Measurements from ENCODE around the gene ALOX15.

The ALOX15 gene

GRCh38 chr17:4675791-4676190 is 34.3 kb upstream of the ALOX15 start:
- peaks cover 86% of the 10 kb centered on the region for H3K36me3 ChIP-seq (ENCODE audit: control insufficient read depth, low read length)

DNA sequence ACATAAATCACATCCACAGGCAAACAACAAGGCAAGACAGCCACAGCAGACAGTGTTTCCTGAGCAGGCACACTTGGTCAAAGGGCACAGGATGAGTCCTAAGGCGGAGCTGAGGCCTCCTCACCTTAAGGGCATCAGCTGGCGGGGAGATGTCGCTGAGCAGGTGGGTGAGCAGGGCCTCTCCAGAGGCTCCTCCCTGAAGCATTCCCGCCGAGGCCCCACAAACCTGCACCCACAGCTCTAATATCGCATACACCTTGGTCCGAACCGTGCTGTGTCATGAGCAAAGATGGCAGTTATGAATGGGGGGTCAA is 33.2 kb upstream of the ALOX15 start:
- Histone ChIP-seq H3K36me3 (ENCODE audit: control insufficient read depth, low read length) (peaks cover 86% of the 10 kb centered on the region), H3K79me2 (ENCODE audit: control insufficient read depth, low read length) (no peaks in the 10 kb centered on the region), H3K4me2 (ENCODE audit: low read length) (no peak overlapping the region), H3K27me3 (ENCODE audit: control insufficient read depth, low read length) (no peaks in the 10 kb centered on the region), H3K9me3 (ENCODE audit: control insufficient read depth, insufficient read depth, low read length) (no peaks in the 10 kb centered on the region), H3K9me2 (replicated peaks; ENCODE audit: control insufficient read depth, low read length) (no peaks in the 10 kb centered on the region), H3F3A (ENCODE audit: control insufficient read depth, insufficient read depth) (peaks cover 5% of the 10 kb centered on the region; the same call in 1 of the 2 replicates), H3K4me3 (ENCODE audit: low read length) (no peak overlapping the region), H3K27ac (ENCODE audit: low read depth, low read length) (no peak overlapping the region), H4K20me1 (ENCODE audit: control insufficient read depth, insufficient read depth, low read depth, low read length) (no peaks in the 10 kb centered on the region), H3K4me1 (ENCODE audit: control insufficient read depth, low read length) (no peaks in the 10 kb centered on the region)
- TF ChIP-seq, protein P1, sequence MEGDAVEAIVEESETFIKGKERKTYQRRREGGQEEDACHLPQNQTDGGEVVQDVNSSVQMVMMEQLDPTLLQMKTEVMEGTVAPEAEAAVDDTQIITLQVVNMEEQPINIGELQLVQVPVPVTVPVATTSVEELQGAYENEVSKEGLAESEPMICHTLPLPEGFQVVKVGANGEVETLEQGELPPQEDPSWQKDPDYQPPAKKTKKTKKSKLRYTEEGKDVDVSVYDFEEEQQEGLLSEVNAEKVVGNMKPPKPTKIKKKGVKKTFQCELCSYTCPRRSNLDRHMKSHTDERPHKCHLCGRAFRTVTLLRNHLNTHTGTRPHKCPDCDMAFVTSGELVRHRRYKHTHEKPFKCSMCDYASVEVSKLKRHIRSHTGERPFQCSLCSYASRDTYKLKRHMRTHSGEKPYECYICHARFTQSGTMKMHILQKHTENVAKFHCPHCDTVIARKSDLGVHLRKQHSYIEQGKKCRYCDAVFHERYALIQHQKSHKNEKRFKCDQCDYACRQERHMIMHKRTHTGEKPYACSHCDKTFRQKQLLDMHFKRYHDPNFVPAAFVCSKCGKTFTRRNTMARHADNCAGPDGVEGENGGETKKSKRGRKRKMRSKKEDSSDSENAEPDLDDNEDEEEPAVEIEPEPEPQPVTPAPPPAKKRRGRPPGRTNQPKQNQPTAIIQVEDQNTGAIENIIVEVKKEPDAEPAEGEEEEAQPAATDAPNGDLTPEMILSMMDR (IDR thresholded peaks at IDR 0.05; ENCODE audit: low read depth, low read length, poor library complexity, severe bottlenecking): no peak
- no peak for TF ChIP-seq EZH2phosphoT487 (IDR thresholded peaks at IDR 0.05; ENCODE audit: borderline replicate concordance, low read length)

More at GRCh38 chr17:4675791-4676190, 34.3 kb upstream of the ALOX15 start:
- Histone ChIP-seq H3K9me3 (ENCODE audit: control insufficient read depth, insufficient read depth, low read length) (no peaks in the 10 kb centered on the region), H3K79me2 (ENCODE audit: control insufficient read depth, low read length) (no peaks in the 10 kb centered on the region), H3K4me1 (ENCODE audit: control insufficient read depth, low read length) (no peaks in the 10 kb centered on the region), H3K4me3 (ENCODE audit: low read length) (no peak overlapping the region), H3K27ac (ENCODE audit: low read depth, low read length) (no peak overlapping the region), H3K27me3 (ENCODE audit: control insufficient read depth, low read length) (no peaks in the 10 kb centered on the region), H4K20me1 (ENCODE audit: control insufficient read depth, insufficient read depth, low read depth, low read length) (no peaks in the 10 kb centered on the region), H3F3A (ENCODE audit: control insufficient read depth, insufficient read depth) (no peaks in the 10 kb centered on the region), H3K9me2 (replicated peaks; ENCODE audit: control insufficient read depth, low read length) (no peaks in the 10 kb centered on the region), H3K4me2 (ENCODE audit: low read length) (no peak overlapping the region)
- no peak for TF ChIP-seq EZH2phosphoT487 (IDR thresholded peaks at IDR 0.05; ENCODE audit: borderline replicate concordance, low read length)
- TF ChIP-seq, protein P1 (IDR thresholded peaks at IDR 0.05; ENCODE audit: low read depth, low read length, poor library complexity, severe bottlenecking): no peak

GRCh38 chr17:4673986-4674684 is 32.7 kb upstream of the ALOX15 start:
- Histone ChIP-seq H3K4me3 (ENCODE audit: low read length) (no peak overlapping the region), H3K36me3 (ENCODE audit: control insufficient read depth, low read length) (peaks cover 81% of the 10 kb centered on the region), H4K20me1 (ENCODE audit: control insufficient read depth, insufficient read depth, low read depth, low read length) (no peaks in the 10 kb centered on the region), H3K9me3 (ENCODE audit: control insufficient read depth, insufficient read depth, low read length) (no peaks in the 10 kb centered on the region), H3K4me1 (ENCODE audit: control insufficient read depth, low read length) (no peaks in the 10 kb centered on the region), H3K79me2 (ENCODE audit: control insufficient read depth, low read length) (no peaks in the 10 kb centered on the region), H3K4me2 (ENCODE audit: low read length) (no peak overlapping the region), H3K9me2 (replicated peaks; ENCODE audit: control insufficient read depth, low read length) (no peaks in the 10 kb centered on the region), H3K27ac (ENCODE audit: low read depth, low read length) (no peak overlapping the region), H3F3A (ENCODE audit: control insufficient read depth, insufficient read depth) (peaks cover 6% of the 10 kb centered on the region; the same call in 1 of the 2 replicates), H3K27me3 (ENCODE audit: control insufficient read depth, low read length) (no peaks in the 10 kb centered on the region)
- TF ChIP-seq EZH2phosphoT487 (IDR thresholded peaks at IDR 0.05; ENCODE audit: borderline replicate concordance, low read length): no peak
- TF ChIP-seq, protein P1 (IDR thresholded peaks at IDR 0.05; ENCODE audit: low read depth, low read length, poor library complexity, severe bottlenecking): no peak
